HEK293 (cell line): ENCODE data around the gene AMN.

Source experiments
- CTCF ChIA-PET: fragments of 350-600 bp; formaldehyde crosslinking; extraction: SDS; loops from one replicate; lab custom pipeline; 2021; ENCODE audit warnings: antibody characterized with exemption; lab: Yijun Ruan, JAX
- POLR2A ChIA-PET: fragments of 300-600 bp; formaldehyde crosslinking; extraction: SDS; loops from one replicate; lab custom pipeline; 2020; ENCODE audit warnings: antibody characterized with exemption, inconsistent platforms; lab: Yijun Ruan, JAX
- H3K27ac ChIP-seq: fragments of 200-500 bp; sonication (Bioruptor generic); 2 replicates; pipeline ENCODE4 v1.5.1; 2014; ENCODE audit warnings: low read depth, low read length, control low read depth, inconsistent platforms; ENCODE audit errors: extremely low read depth
- H3K36me3 ChIP-seq, 2 experiments: fragments of 200-500 bp in 1 of 2; sonication (Bioruptor generic) in 1 of 2; 1 replicate in 1 of 2; 2 replicates in 1 of 2; pipeline ENCODE4 v1.5.1; 2014 to 2017; ENCODE audit warnings: inconsistent platforms in 2 of 2, low read length in 2 of 2; ENCODE audit not compliant: control insufficient read depth in 2 of 2, insufficient read depth in 1 of 2
- H3K4me1 ChIP-seq: fragments of 200-500 bp; sonication (Bioruptor generic); 2 replicates; pipeline ENCODE4 v1.5.1; 2014; ENCODE audit warnings: mild to moderate bottlenecking, low read length, inconsistent platforms; ENCODE audit not compliant: control insufficient read depth, insufficient read depth
- H3K4me3 ChIP-seq: 2 replicates; pipeline ENCODE4 v1.5.1; 2011; ENCODE audit warnings: low read depth, mild to moderate bottlenecking, control low read depth, low read length, moderate library complexity
- H3K9me3 ChIP-seq: fragments of 200-500 bp; sonication (Bioruptor generic); 2 replicates; pipeline ENCODE4 v1.5.1; 2014; ENCODE audit warnings: low read depth, low read length, inconsistent platforms; ENCODE audit not compliant: control insufficient read depth, insufficient read depth
- FEZF1 ChIP-seq: fragments of 450-650 bp; formaldehyde crosslinking; IDR thresholded peaks from 2 replicates; pipeline ENCODE4 v1.5.1; 2016; ENCODE audit warnings: missing biosample characterization, missing genetic modification characterization
- KLF8 ChIP-seq: fragments of 450-650 bp; formaldehyde crosslinking; IDR thresholded peaks from 2 replicates; pipeline ENCODE4 v1.5.1; 2016; ENCODE audit warnings: missing biosample characterization, missing genetic modification characterization
- MZF1 ChIP-seq: fragments of 450-650 bp; formaldehyde crosslinking; IDR thresholded peaks from 2 replicates; pipeline ENCODE4 v1.5.1; 2017; ENCODE audit warnings: missing biosample characterization, missing genetic modification characterization, borderline replicate concordance
- REST ChIP-seq: fragments of 450-650 bp; formaldehyde crosslinking; IDR thresholded peaks from 2 replicates; pipeline ENCODE4 v1.5.1; 2016; ENCODE audit warnings: missing biosample characterization, missing genetic modification characterization
- ZBTB49 ChIP-seq: fragments of 450-650 bp; formaldehyde crosslinking; IDR thresholded peaks from 2 replicates; pipeline ENCODE4 v1.5.1; 2016; ENCODE audit warnings: missing biosample characterization, missing genetic modification characterization, low read depth
- ZBTB8A ChIP-seq: fragments of 450-650 bp; formaldehyde crosslinking; IDR thresholded peaks from 2 replicates; pipeline ENCODE4 v1.5.1; 2016; ENCODE audit warnings: missing biosample characterization, missing genetic modification characterization
- ZFP3 ChIP-seq: fragments of 450-650 bp; formaldehyde crosslinking; IDR thresholded peaks from 2 replicates; pipeline ENCODE4 v1.5.1; 2016; ENCODE audit warnings: low read depth, missing biosample characterization, missing genetic modification characterization
- ZNF169 ChIP-seq: fragments of 450-650 bp; formaldehyde crosslinking; IDR thresholded peaks from 2 replicates; pipeline ENCODE4 v1.5.1; 2016; ENCODE audit warnings: missing biosample characterization, missing genetic modification characterization
- ZNF223 ChIP-seq: fragments of 450-650 bp; formaldehyde crosslinking; IDR thresholded peaks from 2 replicates; pipeline ENCODE4 v1.5.1; 2016; ENCODE audit warnings: missing biosample characterization, missing genetic modification characterization
- ZNF433 ChIP-seq: fragments of 450-650 bp; formaldehyde crosslinking; IDR thresholded peaks from 2 replicates; pipeline ENCODE4 v1.5.1; 2016; ENCODE audit warnings: missing biosample characterization, missing genetic modification characterization, low read depth
- ZNF449 ChIP-seq: fragments of 450-650 bp; formaldehyde crosslinking; IDR thresholded peaks from 2 replicates; pipeline ENCODE4 v1.5.1; 2017; ENCODE audit warnings: missing biosample characterization, mild to moderate bottlenecking, missing genetic modification characterization, moderate library complexity
- ZNF555 ChIP-seq: fragments of 450-650 bp; formaldehyde crosslinking; conservative IDR thresholded peaks from 2 replicates; pipeline ENCODE4 v1.5.1; 2017; ENCODE audit warnings: missing biosample characterization, mild to moderate bottlenecking, missing genetic modification characterization, inconsistent platforms
- ZNF654 ChIP-seq: fragments of 450-650 bp; formaldehyde crosslinking; IDR thresholded peaks from 2 replicates; pipeline ENCODE4 v1.5.1; 2016; ENCODE audit warnings: low read depth, missing biosample characterization, missing genetic modification characterization
- ZNF692 ChIP-seq: fragments of 450-650 bp; formaldehyde crosslinking; IDR thresholded peaks from 2 replicates; pipeline ENCODE4 v1.5.1; 2016; ENCODE audit warnings: missing biosample characterization, missing genetic modification characterization
- ZNF704 ChIP-seq: fragments of 450-650 bp; formaldehyde crosslinking; IDR thresholded peaks from 2 replicates; pipeline ENCODE4 v1.5.1; 2016; ENCODE audit warnings: missing biosample characterization, missing genetic modification characterization
- ZNF76 ChIP-seq: fragments of 450-650 bp; formaldehyde crosslinking; IDR thresholded peaks from 2 replicates; pipeline ENCODE4; 2016; ENCODE audit warnings: low read depth, missing biosample characterization, missing genetic modification characterization, borderline replicate concordance
- ZNF768 ChIP-seq: fragments of 450-650 bp; formaldehyde crosslinking; IDR thresholded peaks from 2 replicates; pipeline ENCODE4 v1.5.1; 2018; ENCODE audit warnings: missing biosample characterization, mild to moderate bottlenecking, missing genetic modification characterization
- ZNF792 ChIP-seq: fragments of 450-650 bp; formaldehyde crosslinking; IDR thresholded peaks from 2 replicates; pipeline ENCODE4 v1.5.1; 2016; ENCODE audit warnings: missing biosample characterization, missing genetic modification characterization

AMN gene

GRCh38 chr14:102964152-102964730, 41.8 kb downstream of the AMN start:
- Histone ChIP-seq H3K36me3 (peaks cover 43 to 83% of the 10 kb centered on the region in 2 experiments), H3K27ac (no peak overlapping the region), H3K9me3 (no peaks in the 10 kb centered on the region), H3K4me1 (no peaks in the 10 kb centered on the region)
- ChIA-PET CTCF (interaction anchor here (0.6 to 1.2 kb wide), 2 partner anchors 11 to 190 kb away, joined by 3 to 4 read pairs; no protein-coding TSS in a partner anchor), POLR2A (no interaction called here)
- TF ChIP-seq ZFP3 (tag by site-specific recombination) = no peak
- no peak for TF ChIP-seq ZNF76 (tag by site-specific recombination)
- no peak for TF ChIP-seq REST (tag by site-specific recombination)
- TF ChIP-seq ZNF692 (tag by site-specific recombination) = no peak
- TF ChIP-seq, all 188 proteins: peak for 0
- H3K4me3 ChIP-seq = no peak overlapping the region

GRCh38 chr14:102965282-102965681, 42.8 kb downstream of the AMN start:
- TF ChIP-seq ZNF792 (tag by site-specific recombination) = no peak
- no peak for TF ChIP-seq FEZF1 (tag by site-specific recombination)
- no peak for TF ChIP-seq ZNF169
- TF ChIP-seq ZNF704 (tag by site-specific recombination) = no peak
- CTCF ChIA-PET = interaction anchor here (0.6 to 1.2 kb wide), 3 partner anchors 25 to 1005 kb away, joined by 3 to 7 read pairs (median 3); no protein-coding TSS in a partner anchor
- no peak overlapping the region for H3K4me3 ChIP-seq
- POLR2A ChIA-PET = no interaction called here
- H3K36me3 ChIP-seq = peaks cover 37 to 88% of the 10 kb centered on the region in 2 experiments; a peak in 2 of 3 replicates
- H3K4me1 ChIP-seq = no peaks in the 10 kb centered on the region
- H3K9me3 ChIP-seq = no peaks in the 10 kb centered on the region
- no peak overlapping the region for H3K27ac ChIP-seq

GRCh38 chr14:102965971-102966655, 43.6 kb downstream of the AMN start:
- H3K36me3 ChIP-seq = peaks cover 31 to 92% of the 10 kb centered on the region in 2 experiments
- no peak overlapping the region for H3K4me3 ChIP-seq
- no peaks in the 10 kb centered on the region for H3K4me1 ChIP-seq
- ChIA-PET CTCF (interaction anchor here (0.6 to 0.7 kb wide), 2 partner anchors 26 to 1006 kb away, joined by 3 to 7 read pairs; no protein-coding TSS in a partner anchor), POLR2A (no interaction called here)
- no peaks in the 10 kb centered on the region for H3K9me3 ChIP-seq
- TF ChIP-seq ZNF223 (tag by site-specific recombination) = no peak
- no peak for TF ChIP-seq ZNF768
- TF ChIP-seq MZF1 (tag by site-specific recombination) = no peak
- no peak for TF ChIP-seq KLF8 (tag by site-specific recombination)
- no peak for TF ChIP-seq ZBTB49 (tag by site-specific recombination)
- TF ChIP-seq ZNF654 (tag by site-specific recombination) = no peak
- no peak for TF ChIP-seq ZBTB8A (tag by site-specific recombination)
- no peak for TF ChIP-seq ZNF449 (tag by site-specific recombination)
- no peak for TF ChIP-seq ZNF555 (tag by site-specific recombination)
- TF ChIP-seq ZNF433 (tag by site-specific recombination) = no peak
- no peak for TF ChIP-seq ZNF792 (tag by site-specific recombination)
- no peak overlapping the region for H3K27ac ChIP-seq
